Activated CD4-positive, alpha-beta memory T cell treated with anti-CD3 and anti-CD28 coated beads, Interleukin-2, amount 10 ng/mL, durations not matched to agents 7 days and 5 days (primary cell): ENCODE data around the gene TMEM203. TPM values are rescaled to one million over a fixed set of nuclear protein-coding genes. Genes with fewer than 3 reads are reported as not detected.
"Not testable (repeated sequence)": the region's sequence is repeated elsewhere in the genome, so short reads cannot be mapped to it uniquely, and the experiment has no call there.

Experiments
- CTCF ChIA-PET: fragments of 350-600 bp; sonication (Branson Sonifier 250); formaldehyde crosslinking; loops from one replicate; lab custom pipeline; 2021; ENCODE audit warnings: antibody characterized with exemption, inconsistent platforms; lab: Charles Lee
- POLR2A ChIA-PET: fragments of 350-600 bp; sonication (Branson Sonifier 250); formaldehyde crosslinking; loops from one replicate; lab custom pipeline; 2021; ENCODE audit warnings: antibody characterized with exemption; lab: Charles Lee
- DNase-seq: peaks from one replicate; pipeline ENCODE4 v3.0.0-alpha.2; 2020
- H3K27ac Mint-ChIP-seq: one replicate; pipeline ENCODE4 v1.8.0; 2021; ENCODE audit warnings: mild to moderate bottlenecking, mixed read lengths
- H3K27me3 Mint-ChIP-seq: one replicate; pipeline ENCODE4 v1.8.0; 2021; ENCODE audit warnings: mixed read lengths
- H3K36me3 Mint-ChIP-seq: one replicate; pipeline ENCODE4 v1.8.0; 2021; ENCODE audit warnings: low read depth, mixed read lengths
- H3K4me1 Mint-ChIP-seq: one replicate; pipeline ENCODE4 v1.8.0; 2021; ENCODE audit warnings: mixed read lengths
- H3K4me3 Mint-ChIP-seq: one replicate; pipeline ENCODE4 v1.8.0; 2021; ENCODE audit warnings: mild to moderate bottlenecking, mixed read lengths
- H3K9me3 Mint-ChIP-seq: one replicate; pipeline ENCODE4 v1.8.0; 2021; ENCODE audit warnings: mixed read lengths
- total RNA-seq, 2 experiments: library from RNA; stranded (reverse); gene quantifications; one replicate each; pipeline ENCODE4 v1.2.3, GENCODE V29; 2021

The TMEM203 gene
- total RNA-seq, 2 experiments from 2014 or later: 28.9 to 29.2 TPM

DNA sequence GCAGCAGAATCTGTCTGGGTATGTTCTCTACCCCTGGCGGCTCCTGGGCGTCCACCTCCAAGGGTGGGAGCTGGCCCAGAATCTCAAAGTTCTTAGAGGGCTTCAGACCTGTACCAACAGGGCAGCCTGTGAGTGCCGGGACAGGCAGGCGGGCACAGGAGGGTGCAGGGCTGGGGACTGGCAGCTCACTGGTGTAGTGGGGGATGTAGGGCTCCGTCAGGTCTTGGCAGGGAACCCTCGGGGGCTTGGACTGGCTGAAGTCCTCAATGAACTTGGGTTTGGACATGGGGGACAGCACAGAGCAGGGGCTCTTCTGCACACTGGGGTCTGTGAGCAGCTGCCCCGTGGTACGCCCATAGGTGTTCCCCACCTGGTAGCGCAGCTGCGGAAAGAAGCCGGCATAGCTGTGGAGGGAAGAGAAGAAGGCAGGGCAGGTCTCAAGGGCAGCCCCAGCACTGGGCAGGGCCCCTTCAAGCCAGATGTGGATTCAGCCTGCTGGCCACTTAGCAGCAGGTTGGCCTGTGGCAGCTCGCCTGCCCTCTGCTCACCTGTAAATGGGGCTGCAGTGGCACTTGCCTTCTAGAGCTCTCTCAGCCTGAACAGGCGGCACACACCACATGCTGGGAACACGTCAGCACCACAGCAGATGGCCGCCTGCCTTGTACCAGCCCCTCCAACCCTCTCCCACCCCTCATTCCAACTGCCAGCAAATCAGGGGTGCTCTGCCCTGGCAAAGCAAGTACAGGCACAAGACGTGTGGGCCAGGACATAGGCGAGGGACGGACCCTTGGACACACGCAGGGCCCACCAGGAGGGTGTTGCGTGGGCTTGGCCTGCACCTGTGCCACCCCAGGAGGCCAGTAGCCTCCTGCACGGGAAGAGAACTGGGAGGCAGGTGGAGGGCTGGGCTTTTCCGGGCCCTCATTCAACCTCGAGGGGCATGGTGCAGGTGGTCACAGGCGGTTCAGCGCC lies 40.3 kb upstream of the TMEM203 start:
- peaks cover 30% of the 10 kb centered on the region for H3K36me3 Mint-ChIP-seq
- H3K4me3 Mint-ChIP-seq: no peak overlapping the region
- DNase-seq: no peak
- ChIA-PET POLR2A (interaction anchor here (1.3 to 10.4 kb wide), 2 partner anchors 7 to 131 kb away, joined by 3 to 251 read pairs; partner anchors contain the start of genes DPP7, NELFB and STPG3), CTCF (interaction anchor here (0.8 kb wide), 1 partner anchor 9 kb away, joined by 3 read pairs; no protein-coding TSS in a partner anchor)
- no peak overlapping the region for H3K27ac Mint-ChIP-seq
- H3K27me3 Mint-ChIP-seq: no peaks in the 10 kb centered on the region
- peaks cover 24% of the 10 kb centered on the region for H3K4me1 Mint-ChIP-seq
- H3K9me3 Mint-ChIP-seq: no peaks in the 10 kb centered on the region

DNA sequence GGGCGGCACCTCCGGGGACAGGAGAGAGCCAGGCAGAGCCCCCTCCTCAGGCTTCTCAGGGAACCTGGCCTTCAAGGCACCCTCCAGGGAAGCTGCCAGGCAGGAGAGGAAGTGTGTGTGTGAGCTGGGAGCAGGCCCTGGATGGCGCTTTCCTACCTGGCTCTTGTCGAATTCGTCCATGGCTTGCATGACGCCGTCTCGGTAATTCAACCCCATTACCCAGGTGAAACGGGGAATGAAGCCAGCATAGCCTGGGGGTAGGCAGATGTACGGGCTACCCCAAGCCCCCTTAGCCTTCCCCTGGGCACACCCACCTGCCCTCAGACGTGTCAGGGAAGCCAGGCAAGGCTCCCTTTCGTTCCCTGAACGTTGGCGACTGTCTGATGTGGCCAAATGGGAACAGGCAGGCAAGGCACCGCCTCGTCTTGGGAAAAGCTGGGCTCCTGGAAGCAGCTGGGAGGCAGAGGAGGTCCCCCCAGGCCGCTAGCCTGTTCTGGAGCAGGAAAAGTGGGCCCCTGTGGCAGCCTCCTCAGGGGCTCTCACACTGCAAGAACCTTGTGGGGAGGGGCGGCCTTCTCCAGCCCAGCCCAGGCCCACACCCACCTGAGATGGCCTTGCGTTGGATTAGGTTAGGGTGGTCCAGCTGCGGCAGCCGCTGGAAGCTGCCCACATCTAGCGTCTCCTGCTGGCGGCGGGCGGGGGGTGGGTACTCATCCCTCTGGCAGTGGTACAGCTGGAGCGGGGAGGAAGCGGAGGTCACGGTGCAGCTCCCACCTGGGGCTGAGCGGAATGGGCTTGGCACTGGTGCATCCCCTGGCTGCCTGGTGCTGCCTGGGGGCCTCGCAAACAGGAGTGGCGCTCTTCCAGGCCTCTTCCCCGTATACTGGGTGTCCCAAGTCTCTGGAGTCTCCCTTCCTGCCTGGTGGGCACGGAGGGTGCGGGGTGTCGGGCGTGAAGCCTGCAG lies 39.3 kb upstream of the TMEM203 start:
- Mint-ChIP-seq H3K27ac (no peak overlapping the region), H3K27me3 (no peaks in the 10 kb centered on the region), H3K9me3 (no peaks in the 10 kb centered on the region), H3K36me3 (peaks cover 30% of the 10 kb centered on the region), H3K4me3 (no peak overlapping the region), H3K4me1 (peaks cover 25% of the 10 kb centered on the region)
- no peak for DNase-seq
- POLR2A ChIA-PET: interaction anchor here (0.5 to 10.4 kb wide), 5 partner anchors 8 to 705 kb away, joined by 3 to 251 read pairs (median 4); partner anchors contain the start of genes NELFB and STPG3
- CTCF ChIA-PET: no interaction called here

DNA sequence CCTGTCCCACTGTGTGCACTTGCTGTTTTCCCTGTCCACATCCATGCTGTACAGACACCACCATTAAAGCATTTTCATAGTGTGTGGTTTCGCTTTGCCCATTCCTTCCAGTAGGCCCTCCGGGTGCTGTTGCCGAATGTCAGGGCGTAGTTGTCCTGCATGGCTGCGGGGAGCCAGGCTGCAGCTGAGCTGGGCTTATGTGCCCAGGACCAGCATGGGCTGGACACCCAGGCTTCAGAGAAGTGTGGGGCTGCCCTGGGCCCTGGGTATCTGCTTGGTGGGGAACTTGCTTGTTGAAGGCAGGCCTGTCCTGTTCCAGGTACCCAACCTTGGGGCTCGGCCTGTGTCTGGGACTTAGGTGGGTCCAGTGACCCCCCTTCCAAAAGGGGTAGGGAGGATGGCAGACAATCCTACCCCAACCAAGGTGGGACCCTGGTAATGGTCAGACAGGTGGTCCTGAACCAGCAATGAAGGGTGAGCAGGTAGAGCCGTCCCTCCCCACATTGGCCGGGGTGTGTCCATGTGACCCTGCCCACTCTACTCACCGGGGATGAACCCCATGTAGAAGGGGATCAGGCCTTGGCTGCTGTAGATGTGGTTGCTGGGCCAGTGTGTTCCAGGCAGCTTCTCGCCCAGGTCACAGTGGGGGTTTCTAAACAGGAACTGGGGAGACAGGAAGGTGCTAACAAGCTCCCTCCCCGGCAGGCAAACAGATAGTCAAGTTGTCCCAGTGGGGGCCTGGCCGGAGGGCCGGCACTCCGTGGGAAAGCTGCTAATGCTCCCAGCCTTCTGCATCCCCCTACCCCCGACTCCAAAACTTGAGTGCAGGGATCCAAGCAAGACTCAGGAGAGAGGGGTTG lies 38.4 kb upstream of the TMEM203 start:
- Mint-ChIP-seq H3K27me3 (no peaks in the 10 kb centered on the region), H3K4me3 (peak overlapping the region; percentile 39), H3K9me3 (no peaks in the 10 kb centered on the region), H3K27ac (no peak overlapping the region), H3K4me1 (peaks cover 32% of the 10 kb centered on the region), H3K36me3 (peaks cover 30% of the 10 kb centered on the region)
- ChIA-PET POLR2A (interaction anchor here (0.5 to 10.4 kb wide), 6 partner anchors 9 to 704 kb away, joined by 3 to 251 read pairs (median 4); partner anchors contain the start of genes DPP7, NELFB and STPG3), CTCF (no interaction called here)
- no peak for DNase-seq

DNA sequence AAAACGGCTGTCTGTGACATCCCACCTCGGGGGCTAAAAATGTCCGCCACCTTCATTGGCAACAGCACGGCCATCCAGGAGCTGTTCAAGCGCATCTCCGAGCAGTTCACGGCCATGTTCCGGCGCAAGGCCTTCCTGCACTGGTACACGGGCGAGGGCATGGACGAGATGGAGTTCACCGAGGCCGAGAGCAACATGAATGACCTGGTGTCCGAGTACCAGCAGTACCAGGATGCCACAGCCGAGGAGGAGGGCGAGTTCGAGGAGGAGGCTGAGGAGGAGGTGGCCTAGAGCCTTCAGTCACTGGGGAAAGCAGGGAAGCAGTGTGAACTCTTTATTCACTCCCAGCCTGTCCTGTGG lies 37.8 kb upstream of the TMEM203 start:
- Mint-ChIP-seq H3K4me1 (peaks cover 38% of the 10 kb centered on the region), H3K36me3 (peaks cover 30% of the 10 kb centered on the region), H3K4me3 (peak overlapping the region; percentile 39)
- H3K27ac Mint-ChIP-seq, DNase-seq, H3K27me3 Mint-ChIP-seq, H3K9me3 Mint-ChIP-seq: not testable (repeated sequence)
- ChIA-PET POLR2A (interaction anchor here (1.1 to 10.4 kb wide), 7 partner anchors 10 to 129 kb away, joined by 3 to 251 read pairs (median 4); partner anchors contain the start of genes DPP7, NELFB and STPG3), CTCF (interaction anchor here (0.5 to 1.0 kb wide), 3 partner anchors 11 to 428 kb away, joined by 3 to 4 read pairs (median 3); no protein-coding TSS in a partner anchor)

DNA sequence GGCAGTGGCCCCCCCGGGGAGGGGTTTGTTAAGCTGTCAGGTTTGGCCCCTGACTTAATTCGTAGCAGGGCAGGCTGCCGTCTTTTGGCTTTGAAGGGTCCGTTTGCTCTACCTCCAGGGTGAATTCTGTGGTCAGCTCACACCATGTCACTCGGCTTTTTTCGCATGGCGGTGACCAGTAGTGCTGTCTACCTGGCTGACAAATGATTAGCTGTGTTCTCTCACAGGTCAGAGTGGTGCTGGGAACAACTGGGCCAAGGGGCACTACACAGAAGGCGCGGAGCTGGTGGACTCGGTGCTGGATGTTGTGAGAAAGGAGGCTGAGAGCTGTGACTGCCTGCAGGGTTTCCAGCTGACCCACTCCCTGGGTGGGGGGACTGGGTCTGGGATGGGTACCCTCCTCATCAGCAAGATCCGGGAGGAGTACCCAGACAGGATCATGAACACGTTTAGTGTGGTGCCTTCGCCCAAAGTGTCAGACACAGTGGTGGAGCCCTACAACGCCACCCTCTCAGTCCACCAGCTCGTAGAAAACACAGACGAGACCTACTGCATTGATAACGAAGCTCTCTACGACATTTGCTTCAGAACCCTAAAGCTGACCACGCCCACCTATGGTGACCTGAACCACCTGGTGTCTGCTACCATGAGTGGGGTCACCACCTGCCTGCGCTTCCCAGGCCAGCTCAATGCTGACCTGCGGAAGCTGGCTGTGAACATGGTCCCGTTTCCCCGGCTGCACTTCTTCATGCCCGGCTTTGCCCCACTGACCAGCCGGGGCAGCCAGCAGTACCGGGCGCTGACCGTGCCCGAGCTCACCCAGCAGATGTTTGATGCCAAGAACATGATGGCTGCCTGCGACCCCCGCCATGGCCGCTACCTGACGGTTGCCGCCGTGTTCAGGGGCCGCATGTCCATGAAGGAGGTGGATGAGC lies 37.1 kb upstream of the TMEM203 start:
- no peak for DNase-seq
- Mint-ChIP-seq H3K27me3 (no peaks in the 10 kb centered on the region), H3K27ac (peak overlapping the region; percentile 72), H3K4me1 (peaks cover 42% of the 10 kb centered on the region), H3K36me3 (peaks cover 30% of the 10 kb centered on the region), H3K9me3 (no peaks in the 10 kb centered on the region), H3K4me3 (peak overlapping the region; percentile 84)
- ChIA-PET POLR2A (interaction anchor here (0.7 to 10.4 kb wide), 19 partner anchors 11 to 156 kb away, joined by 3 to 251 read pairs (median 3); partner anchors contain the start of genes CYSRT1, DPP7, MAN1B1 and NELFB), CTCF (interaction anchor here (0.5 to 1.0 kb wide), 4 partner anchors 12 to 429 kb away, joined by 3 to 4 read pairs (median 3); no protein-coding TSS in a partner anchor)

DNA sequence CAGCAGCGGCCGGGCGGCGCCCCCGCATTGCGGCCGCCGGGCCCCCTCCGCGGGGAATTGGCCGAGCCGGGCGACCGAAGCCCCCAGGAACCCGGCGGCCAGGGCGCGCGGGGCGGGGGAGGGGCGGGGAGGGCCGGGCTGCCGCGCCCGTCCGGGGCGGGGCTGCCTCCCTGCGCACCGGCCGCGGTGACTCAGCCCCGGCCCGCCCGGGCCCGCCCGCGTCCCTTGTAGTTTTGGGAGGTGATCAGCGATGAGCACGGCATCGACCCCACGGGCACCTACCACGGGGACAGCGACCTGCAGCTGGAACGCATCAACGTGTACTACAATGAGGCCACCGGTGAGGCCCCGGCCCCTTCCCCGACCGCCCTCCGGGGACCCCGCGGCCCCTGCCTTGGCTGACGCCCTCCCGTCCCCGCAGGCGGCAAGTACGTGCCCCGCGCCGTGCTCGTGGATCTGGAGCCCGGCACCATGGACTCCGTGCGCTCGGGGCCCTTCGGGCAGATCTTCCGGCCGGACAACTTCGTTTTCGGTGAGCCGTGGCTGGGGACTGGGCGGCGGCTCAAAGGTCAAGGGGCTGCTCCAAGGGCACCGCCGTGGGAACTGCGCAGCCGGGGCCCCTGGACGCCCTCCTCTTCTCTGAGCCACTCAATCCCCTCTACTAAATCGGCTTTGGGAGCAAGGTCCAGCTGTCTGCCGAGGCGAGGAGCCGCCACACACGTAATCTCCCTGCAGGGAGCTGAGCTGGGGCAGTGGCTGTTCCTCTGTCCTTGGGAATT lies 36.2 kb upstream of the TMEM203 start:
- DNase-seq: peak; percentile 75
- peak overlapping the region; percentile 72 for H3K27ac Mint-ChIP-seq
- H3K36me3 Mint-ChIP-seq: peaks cover 30% of the 10 kb centered on the region
- H3K9me3 Mint-ChIP-seq: no peaks in the 10 kb centered on the region
- peaks cover 45% of the 10 kb centered on the region for H3K4me1 Mint-ChIP-seq
- no peaks in the 10 kb centered on the region for H3K27me3 Mint-ChIP-seq
- CTCF ChIA-PET: interaction anchor here (0.5 to 2.5 kb wide), 9 partner anchors 13 to 212 kb away, joined by 3 to 12 read pairs (median 4); partner anchors contain the start of genes CYSRT1, NELFB, RNF224 and TOR4A
- H3K4me3 Mint-ChIP-seq: peak overlapping the region; percentile 88
- POLR2A ChIA-PET: interaction anchor here (0.6 to 10.4 kb wide), 50 partner anchors 11 to 513 kb away, joined by 3 to 251 read pairs (median 4); partner anchors contain the start of genes ANAPC2, CYSRT1, DPH7 and DPP7

DNA sequence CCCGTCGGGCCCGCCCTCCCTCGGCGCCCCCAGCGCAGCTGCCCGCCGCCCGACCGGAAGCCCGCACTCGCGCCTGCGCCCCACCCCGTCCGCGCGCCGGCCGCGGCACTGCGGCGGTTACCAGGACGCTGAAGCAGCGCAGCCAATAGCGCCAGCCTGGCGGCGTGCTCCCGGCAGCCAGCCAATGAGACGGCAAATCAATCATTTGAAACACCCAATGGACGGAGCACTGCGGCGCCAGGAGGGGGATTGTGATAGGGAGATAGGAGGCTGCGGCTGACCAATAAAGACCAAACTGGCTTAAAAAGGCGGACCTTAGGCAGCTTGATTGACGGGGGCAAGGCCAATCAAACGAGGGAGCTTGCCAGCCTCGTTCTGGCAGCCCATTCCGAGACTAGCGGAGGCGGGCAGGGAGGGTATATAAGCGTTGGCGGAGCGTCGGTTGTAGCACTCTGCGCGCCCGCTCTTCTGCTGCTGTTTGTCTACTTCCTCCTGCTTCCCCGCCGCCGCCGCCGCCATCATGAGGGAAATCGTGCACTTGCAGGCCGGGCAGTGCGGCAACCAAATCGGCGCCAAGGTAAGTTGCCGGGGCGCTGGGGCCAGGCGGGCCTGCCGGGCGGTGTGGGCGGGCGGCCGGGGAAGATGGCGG lies 35.5 kb upstream of the TMEM203 start, which contains the start of gene TUBB4B:
Gene TUBB4B, plus strand, starts transcription at position 447 of the 649 bp plus-strand sequence. Its CDS starts 74 bp downstream, at position 521.
- Mint-ChIP-seq H3K27ac (peak within 1 kb of the TSS; percentile 94), H3K4me1 (peaks cover 47% of the 10 kb centered on the region), H3K36me3 (peaks cover 30% of the 10 kb centered on the region), H3K9me3 (no peaks in the 10 kb centered on the region), H3K27me3 (no peaks in the 10 kb centered on the region), H3K4me3 (peak within 1 kb of the TSS; percentile 88)
- DNase-seq: peak; percentile 99
- ChIA-PET POLR2A (interaction anchor here (0.6 to 10.4 kb wide), 66 partner anchors 11 to 838 kb away, joined by 3 to 251 read pairs (median 4); partner anchors contain the start of genes AJM1, ANAPC2, CLIC3 and CYSRT1), CTCF (interaction anchor here (0.8 to 2.6 kb wide), 11 partner anchors 13 to 214 kb away, joined by 3 to 12 read pairs (median 4); partner anchors contain the start of genes CYSRT1, NELFB, RNF224 and TOR4A)

DNA sequence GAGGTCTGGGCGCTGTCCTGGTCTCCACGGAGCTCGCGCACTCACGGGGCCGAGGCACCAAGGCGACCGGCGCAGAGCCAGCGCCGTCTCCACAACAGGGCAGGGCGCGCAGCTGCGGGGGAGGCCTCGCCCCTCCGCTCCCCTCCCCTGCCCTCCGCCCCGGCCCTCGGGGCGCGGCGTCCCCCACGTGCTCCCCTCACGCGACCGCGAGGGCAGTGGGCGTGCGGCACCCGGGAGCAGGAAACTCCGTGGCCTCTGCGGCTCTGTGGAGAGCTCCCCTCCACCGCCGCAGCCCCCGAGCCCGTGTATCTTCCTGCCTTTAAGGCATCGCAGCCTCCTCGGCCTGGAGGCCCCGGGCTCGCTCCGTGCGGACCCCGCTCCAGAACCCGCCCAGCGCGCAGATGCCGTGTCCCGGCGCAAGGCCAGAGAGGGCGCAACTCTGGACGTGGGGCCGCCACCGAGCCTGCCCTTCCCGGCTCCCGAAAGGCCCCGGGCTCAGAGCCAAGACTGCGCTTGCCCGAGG lies 34.9 kb upstream of the TMEM203 start:
- Mint-ChIP-seq H3K27me3 (no peaks in the 10 kb centered on the region), H3K4me1 (peaks cover 47% of the 10 kb centered on the region), H3K9me3 (no peaks in the 10 kb centered on the region), H3K4me3 (peak overlapping the region; percentile 72), H3K36me3 (peaks cover 30% of the 10 kb centered on the region), H3K27ac (peak overlapping the region; percentile 67)
- peak; percentile 75 for DNase-seq
- POLR2A ChIA-PET: interaction anchor here (0.6 to 10.4 kb wide), 64 partner anchors 10 to 837 kb away, joined by 3 to 251 read pairs (median 4); partner anchors contain the start of genes AJM1, ANAPC2, CLIC3 and CYSRT1
- CTCF ChIA-PET: interaction anchor here (0.9 to 2.6 kb wide), 9 partner anchors 13 to 214 kb away, joined by 3 to 12 read pairs (median 4); partner anchors contain the start of genes CYSRT1, NELFB, RNF224 and TOR4A
